Measurements from ENCODE around the gene ARHGEF19.

- TF ChIP-seq, protein P1, sequence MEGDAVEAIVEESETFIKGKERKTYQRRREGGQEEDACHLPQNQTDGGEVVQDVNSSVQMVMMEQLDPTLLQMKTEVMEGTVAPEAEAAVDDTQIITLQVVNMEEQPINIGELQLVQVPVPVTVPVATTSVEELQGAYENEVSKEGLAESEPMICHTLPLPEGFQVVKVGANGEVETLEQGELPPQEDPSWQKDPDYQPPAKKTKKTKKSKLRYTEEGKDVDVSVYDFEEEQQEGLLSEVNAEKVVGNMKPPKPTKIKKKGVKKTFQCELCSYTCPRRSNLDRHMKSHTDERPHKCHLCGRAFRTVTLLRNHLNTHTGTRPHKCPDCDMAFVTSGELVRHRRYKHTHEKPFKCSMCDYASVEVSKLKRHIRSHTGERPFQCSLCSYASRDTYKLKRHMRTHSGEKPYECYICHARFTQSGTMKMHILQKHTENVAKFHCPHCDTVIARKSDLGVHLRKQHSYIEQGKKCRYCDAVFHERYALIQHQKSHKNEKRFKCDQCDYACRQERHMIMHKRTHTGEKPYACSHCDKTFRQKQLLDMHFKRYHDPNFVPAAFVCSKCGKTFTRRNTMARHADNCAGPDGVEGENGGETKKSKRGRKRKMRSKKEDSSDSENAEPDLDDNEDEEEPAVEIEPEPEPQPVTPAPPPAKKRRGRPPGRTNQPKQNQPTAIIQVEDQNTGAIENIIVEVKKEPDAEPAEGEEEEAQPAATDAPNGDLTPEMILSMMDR (IDR thresholded peaks at IDR 0.05) = no peak
- TF ChIP-seq POLR2AphosphoS5 (IDR thresholded peaks at IDR 0.05) = no peak
These were observed 37.4 kb downstream of the ARHGEF19 start for GRCh38 chr1:16174886-16175598.

Data from stomach (tissue), 4 donors.